ENCODE data around the gene FNBP1.

Gene FNBP1

GRCh38 chr9:130049431-130050210 is 6.6 kb upstream of the FNBP1 start:
- Histone ChIP-seq H3K27ac (ENCODE audit: low read depth, low read length) (no peak overlapping the region), H3K9ac (ENCODE audit: low read length in 5 of 5) (no peak overlapping the region), H3K4me3 (ENCODE audit: low read depth in 1 of 5, low read length in 5 of 5) (no peak overlapping the region), H3K9me3 (ENCODE audit: control insufficient read depth in 5 of 5, low read length in 5 of 5) (no peaks in the 10 kb centered on the region), H3K27me3 (ENCODE audit: control insufficient read depth in 5 of 5, insufficient read depth in 4 of 5, low read length in 5 of 5) (no peaks in the 10 kb centered on the region), H3K4me1 (ENCODE audit: control insufficient read depth in 5 of 5, insufficient read depth in 5 of 5, low read length in 5 of 5) (peaks cover 6 to 32% (median 28%) of the 10 kb centered on the region in 5 donors), H3K36me3 (ENCODE audit: control insufficient read depth in 5 of 5, insufficient read depth in 5 of 5, low read length in 5 of 5) (no peaks in the 10 kb centered on the region)

DNA sequence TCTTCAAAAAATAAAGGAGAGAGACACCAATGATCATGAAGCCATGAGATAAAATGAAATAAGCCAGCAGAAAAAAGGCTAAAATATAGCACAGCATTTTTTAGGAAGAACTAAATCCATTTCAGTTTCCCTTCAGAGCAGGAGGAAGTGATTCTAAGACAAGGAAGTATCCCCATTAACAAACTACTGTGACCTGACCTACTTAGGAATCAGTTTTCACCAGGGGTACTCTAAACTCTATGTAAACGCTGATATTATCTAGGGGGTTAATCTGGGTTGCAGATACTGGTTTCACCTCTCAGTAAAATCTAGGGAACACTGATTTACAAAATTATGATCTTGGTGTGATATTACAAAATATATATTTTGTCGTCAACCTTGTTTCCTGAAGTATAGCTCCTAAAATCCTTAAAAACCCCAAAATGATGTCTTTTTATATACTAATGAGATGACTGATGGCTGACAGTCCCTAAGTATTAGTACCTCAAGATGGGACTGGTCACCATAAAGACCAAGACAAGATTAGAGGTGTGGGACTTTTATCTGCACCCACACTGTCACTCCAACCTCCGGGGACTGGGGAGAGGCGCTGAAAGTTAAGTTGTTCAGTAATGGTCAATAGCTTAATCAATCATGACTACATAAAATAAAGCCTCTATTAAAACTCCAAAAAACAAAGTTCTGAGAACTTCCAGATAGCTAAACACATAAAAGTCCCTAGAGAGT is 2.9 kb upstream of the FNBP1 start:
- no peaks in the 10 kb centered on the region for H3K9me3 ChIP-seq (ENCODE audit: control insufficient read depth in 5 of 5, low read length in 5 of 5)
- no peaks in the 10 kb centered on the region for H3K27me3 ChIP-seq (ENCODE audit: control insufficient read depth in 5 of 5, insufficient read depth in 4 of 5, low read length in 5 of 5)
- no peak overlapping the region for H3K4me3 ChIP-seq (ENCODE audit: low read depth in 1 of 5, low read length in 5 of 5)
- peaks cover 2 to 38% (median 22%) of the 10 kb centered on the region in 5 donors for H3K4me1 ChIP-seq (ENCODE audit: control insufficient read depth in 5 of 5, insufficient read depth in 5 of 5, low read length in 5 of 5)
- H3K27ac ChIP-seq (ENCODE audit: low read depth, low read length) = peak overlapping the region; percentile 57
- no peaks in the 10 kb centered on the region for H3K36me3 ChIP-seq (ENCODE audit: control insufficient read depth in 5 of 5, insufficient read depth in 5 of 5, low read length in 5 of 5)
- H3K9ac ChIP-seq (ENCODE audit: low read length in 5 of 5) = peak overlapping the region in 1 of 5 donors; percentile 42

DNA sequence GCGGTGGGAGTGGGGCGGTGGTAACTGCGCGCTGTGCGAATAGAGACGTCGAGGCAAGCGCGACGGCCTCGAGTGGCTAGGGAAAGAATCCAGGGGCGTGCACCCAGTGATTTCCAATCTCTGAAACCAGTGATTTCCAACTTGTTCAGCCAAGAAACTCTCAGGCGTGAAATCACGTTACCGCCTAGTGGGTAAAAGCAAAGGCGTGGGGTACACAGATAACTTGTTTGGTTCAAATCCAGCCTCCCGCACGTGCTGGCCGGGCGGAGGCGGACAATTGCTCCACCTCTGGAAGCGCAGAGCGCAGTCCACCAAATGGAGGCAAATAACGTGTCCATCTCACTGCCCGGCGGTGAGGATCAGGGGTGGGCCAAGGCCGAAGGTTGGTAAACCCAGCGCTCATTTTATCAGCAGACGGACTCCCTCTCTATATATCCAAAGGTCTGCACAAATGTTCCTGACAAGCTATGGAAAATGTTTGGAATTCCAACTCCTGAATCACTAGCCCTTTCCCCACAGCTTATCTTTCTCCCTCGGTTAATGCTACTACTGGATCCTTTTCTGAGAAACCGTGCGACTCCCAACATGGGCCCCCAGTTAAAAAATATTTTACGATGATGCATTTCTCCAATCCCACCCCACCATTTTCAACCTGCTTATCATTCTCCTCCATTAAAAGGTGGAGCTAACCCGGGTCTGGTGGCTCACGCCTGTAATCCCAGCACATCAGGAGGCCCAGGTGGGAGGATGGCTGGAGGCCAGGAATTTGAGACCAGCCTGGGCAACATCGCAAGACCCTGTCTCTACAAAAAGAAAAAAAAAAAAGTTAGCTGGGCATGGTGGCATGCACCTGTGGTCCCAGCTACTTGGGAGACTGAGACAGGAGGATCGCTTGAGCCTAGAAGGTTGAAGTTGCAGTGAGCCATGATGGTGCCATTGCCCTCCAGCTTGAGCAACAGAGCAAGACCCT is 950 bp upstream of the FNBP1 start:
- Histone ChIP-seq H3K4me1 (ENCODE audit: control insufficient read depth in 5 of 5, insufficient read depth in 5 of 5, low read length in 5 of 5) (peaks cover 2 to 38% (median 27%) of the 10 kb centered on the region in 5 donors), H3K9ac (ENCODE audit: low read length in 5 of 5) (peak overlapping the region in 4 of 5 donors; percentile 76 to 81 (median 77)), H3K27me3 (ENCODE audit: control insufficient read depth in 5 of 5, insufficient read depth in 4 of 5, low read length in 5 of 5) (no peaks in the 10 kb centered on the region)

GRCh38 chr9:130042406-130042884 is 544 bp downstream of the FNBP1 start:
- Histone ChIP-seq H3K27me3 (ENCODE audit: control insufficient read depth in 5 of 5, insufficient read depth in 4 of 5, low read length in 5 of 5) (no peaks in the 10 kb centered on the region), H3K27ac (ENCODE audit: low read depth, low read length) (peak overlapping the region; percentile 65), H3K9ac (ENCODE audit: low read length in 5 of 5) (peak overlapping the region; percentile 52 to 86 (median 84)), H3K36me3 (ENCODE audit: control insufficient read depth in 5 of 5, insufficient read depth in 5 of 5, low read length in 5 of 5) (no peaks in the 10 kb centered on the region), H3K9me3 (ENCODE audit: control insufficient read depth in 5 of 5, low read length in 5 of 5) (no peaks in the 10 kb centered on the region), H3K4me1 (ENCODE audit: control insufficient read depth in 5 of 5, insufficient read depth in 5 of 5, low read length in 5 of 5) (peaks cover 2 to 43% (median 27%) of the 10 kb centered on the region in 5 donors), H3K4me3 (ENCODE audit: low read depth in 1 of 5, low read length in 5 of 5) (peak overlapping the region; percentile 84 to 93 (median 87))

More for the DNA sequence above, 950 bp upstream of the FNBP1 start:
- no peaks in the 10 kb centered on the region for H3K36me3 ChIP-seq (ENCODE audit: control insufficient read depth in 5 of 5, insufficient read depth in 5 of 5, low read length in 5 of 5)
- H3K9me3 ChIP-seq (ENCODE audit: control insufficient read depth in 5 of 5, low read length in 5 of 5) = no peaks in the 10 kb centered on the region
- H3K27ac ChIP-seq (ENCODE audit: low read depth, low read length) = peak overlapping the region; percentile 79
- H3K4me3 ChIP-seq (ENCODE audit: low read depth in 1 of 5, low read length in 5 of 5) = peak overlapping the region; percentile 50 to 89 (median 84)

GRCh38 chr9:130041648-130042405 is 1.2 kb downstream of the FNBP1 start:
- H3K36me3 ChIP-seq (ENCODE audit: control insufficient read depth in 5 of 5, insufficient read depth in 5 of 5, low read length in 5 of 5) = no peaks in the 10 kb centered on the region
- H3K27ac ChIP-seq (ENCODE audit: low read depth, low read length) = peak overlapping the region; percentile 65
- H3K27me3 ChIP-seq (ENCODE audit: control insufficient read depth in 5 of 5, insufficient read depth in 4 of 5, low read length in 5 of 5) = no peaks in the 10 kb centered on the region
- H3K9me3 ChIP-seq (ENCODE audit: control insufficient read depth in 5 of 5, low read length in 5 of 5) = no peaks in the 10 kb centered on the region
- peak overlapping the region; percentile 52 to 86 (median 84) for H3K9ac ChIP-seq (ENCODE audit: low read length in 5 of 5)
- peaks cover 2 to 43% (median 27%) of the 10 kb centered on the region in 5 donors for H3K4me1 ChIP-seq (ENCODE audit: control insufficient read depth in 5 of 5, insufficient read depth in 5 of 5, low read length in 5 of 5)
- peak overlapping the region; percentile 84 to 93 (median 87) for H3K4me3 ChIP-seq (ENCODE audit: low read depth in 1 of 5, low read length in 5 of 5)

DNA sequence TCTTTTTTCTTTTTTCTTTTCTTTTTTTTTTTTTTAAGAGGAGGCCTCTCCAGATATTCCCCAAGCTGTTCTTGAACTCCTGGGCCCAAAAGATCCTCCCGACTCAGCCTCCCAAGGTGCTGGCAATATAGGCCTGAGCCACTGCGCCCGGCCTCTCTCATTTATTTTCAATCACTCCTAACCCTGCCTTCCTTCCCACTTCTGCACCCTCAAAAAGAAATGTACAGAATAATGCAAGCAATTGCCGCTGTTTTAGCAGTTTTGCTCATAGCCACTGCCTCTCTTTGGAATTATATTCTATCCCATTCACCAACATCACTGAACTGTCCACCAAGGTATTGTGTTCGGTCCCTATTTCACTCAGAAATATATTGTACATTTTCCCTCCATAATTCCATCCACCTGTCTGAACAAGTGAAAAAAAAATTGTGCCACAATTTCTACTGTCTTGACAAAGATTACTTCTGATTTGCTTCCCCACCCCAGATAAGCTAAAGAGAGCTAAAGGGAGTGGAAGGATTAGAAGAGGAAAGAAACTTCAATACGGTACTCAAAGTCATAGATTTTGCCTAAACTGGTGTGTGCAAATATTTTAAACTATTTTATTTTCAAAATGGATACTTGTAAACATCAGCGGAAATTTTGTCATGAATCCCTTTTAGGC is 1.9 kb downstream of the FNBP1 start:
- peak overlapping the region; percentile 52 to 86 (median 84) for H3K9ac ChIP-seq (ENCODE audit: low read length in 5 of 5)
- no peaks in the 10 kb centered on the region for H3K27me3 ChIP-seq (ENCODE audit: control insufficient read depth in 5 of 5, insufficient read depth in 4 of 5, low read length in 5 of 5)
- peak overlapping the region in 4 of 5 donors; percentile 35 to 89 (median 84) for H3K4me3 ChIP-seq (ENCODE audit: low read depth in 1 of 5, low read length in 5 of 5)
- H3K4me1 ChIP-seq (ENCODE audit: control insufficient read depth in 5 of 5, insufficient read depth in 5 of 5, low read length in 5 of 5) = peaks cover 2 to 43% (median 30%) of the 10 kb centered on the region in 5 donors
- no peaks in the 10 kb centered on the region for H3K9me3 ChIP-seq (ENCODE audit: control insufficient read depth in 5 of 5, low read length in 5 of 5)
- peak overlapping the region; percentile 65 for H3K27ac ChIP-seq (ENCODE audit: low read depth, low read length)
- no peaks in the 10 kb centered on the region for H3K36me3 ChIP-seq (ENCODE audit: control insufficient read depth in 5 of 5, insufficient read depth in 5 of 5, low read length in 5 of 5)

GRCh38 chr9:130039528-130040147 is 3.4 kb downstream of the FNBP1 start:
- peaks cover 0 to 31% (median 27%) of the 10 kb centered on the region in 5 donors for H3K4me1 ChIP-seq (ENCODE audit: control insufficient read depth in 5 of 5, insufficient read depth in 5 of 5, low read length in 5 of 5)
- no peaks in the 10 kb centered on the region for H3K9me3 ChIP-seq (ENCODE audit: control insufficient read depth in 5 of 5, low read length in 5 of 5)
- H3K27ac ChIP-seq (ENCODE audit: low read depth, low read length) = no peak overlapping the region
- H3K4me3 ChIP-seq (ENCODE audit: low read depth in 1 of 5, low read length in 5 of 5) = no peak overlapping the region
- H3K27me3 ChIP-seq (ENCODE audit: control insufficient read depth in 5 of 5, insufficient read depth in 4 of 5, low read length in 5 of 5) = no peaks in the 10 kb centered on the region
- no peak overlapping the region for H3K9ac ChIP-seq (ENCODE audit: low read length in 5 of 5)
- H3K36me3 ChIP-seq (ENCODE audit: control insufficient read depth in 5 of 5, insufficient read depth in 5 of 5, low read length in 5 of 5) = no peaks in the 10 kb centered on the region

DNA sequence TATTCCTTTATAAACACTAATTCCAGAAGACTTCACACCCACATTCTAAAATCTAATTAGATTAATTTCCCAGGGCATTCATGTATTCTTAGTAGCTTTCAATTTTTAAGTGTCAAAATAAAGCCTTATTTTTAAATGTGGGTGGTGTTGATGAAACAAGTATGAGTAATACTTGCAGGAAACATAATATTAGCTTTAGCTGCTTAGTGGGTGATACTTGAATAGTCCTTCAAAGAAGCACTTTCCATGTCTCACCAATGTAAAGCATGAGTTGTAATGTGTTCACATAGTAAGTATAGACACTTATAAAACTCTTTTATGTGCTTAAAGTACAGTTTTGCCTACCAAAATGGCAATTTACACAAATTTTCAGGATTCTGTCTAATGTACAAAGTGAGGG is 6.9 kb downstream of the FNBP1 start:
- H3K36me3 ChIP-seq (ENCODE audit: control insufficient read depth in 5 of 5, insufficient read depth in 5 of 5, low read length in 5 of 5) = no peaks in the 10 kb centered on the region
- H3K4me1 ChIP-seq (ENCODE audit: control insufficient read depth in 5 of 5, insufficient read depth in 5 of 5, low read length in 5 of 5) = peaks cover 0 to 15% (median 9%) of the 10 kb centered on the region in 5 donors
- no peak overlapping the region for H3K9ac ChIP-seq (ENCODE audit: low read length in 5 of 5)
- H3K27ac ChIP-seq (ENCODE audit: low read depth, low read length) = no peak overlapping the region
- H3K4me3 ChIP-seq (ENCODE audit: low read depth in 1 of 5, low read length in 5 of 5) = no peak overlapping the region
- no peaks in the 10 kb centered on the region for H3K27me3 ChIP-seq (ENCODE audit: control insufficient read depth in 5 of 5, insufficient read depth in 4 of 5, low read length in 5 of 5)
- no peaks in the 10 kb centered on the region for H3K9me3 ChIP-seq (ENCODE audit: control insufficient read depth in 5 of 5, low read length in 5 of 5)

All from subcutaneous abdominal adipose tissue (tissue), 5 donors.